Stimulated activated effector memory CD8-positive, alpha-beta T cell treated with anti-CD3 and anti-CD28 coated beads, Interleukin-12 subunit alpha, Interleukin-12 subunit beta, amount 100 ng/mL, for 72 hours (primary cell): ENCODE results near the gene TBC1D8.

ENCODE experiments used
- ATAC-seq: fragments of 150-1000 bp; cut with Tn5 transposase; 2 replicates; pipeline ENCODE4 v1.10.0; 2021
- DNase-seq, 2 donors: peaks; one replicate each; pipeline ENCODE4 v3.0.0; 2021 to 2022; ENCODE audit warnings: low spot score in 2 of 2
- H3K27ac Mint-ChIP-seq: one replicate; pipeline ENCODE4 v1.8.0; 2022; ENCODE audit warnings: mild to moderate bottlenecking, mixed read lengths
- H3K36me3 Mint-ChIP-seq: one replicate; pipeline ENCODE4 v1.8.0; 2022; ENCODE audit warnings: mild to moderate bottlenecking, mixed read lengths
- H3K4me1 Mint-ChIP-seq: one replicate; pipeline ENCODE4 v1.8.0; 2022; ENCODE audit warnings: mixed read lengths
- H3K4me3 Mint-ChIP-seq: one replicate; pipeline ENCODE4 v1.8.0; 2022; ENCODE audit warnings: mild to moderate bottlenecking, mixed read lengths
- H3K9me3 Mint-ChIP-seq: one replicate; pipeline ENCODE4 v1.8.0; 2022; ENCODE audit warnings: mixed read lengths

TBC1D8 gene

DNA sequence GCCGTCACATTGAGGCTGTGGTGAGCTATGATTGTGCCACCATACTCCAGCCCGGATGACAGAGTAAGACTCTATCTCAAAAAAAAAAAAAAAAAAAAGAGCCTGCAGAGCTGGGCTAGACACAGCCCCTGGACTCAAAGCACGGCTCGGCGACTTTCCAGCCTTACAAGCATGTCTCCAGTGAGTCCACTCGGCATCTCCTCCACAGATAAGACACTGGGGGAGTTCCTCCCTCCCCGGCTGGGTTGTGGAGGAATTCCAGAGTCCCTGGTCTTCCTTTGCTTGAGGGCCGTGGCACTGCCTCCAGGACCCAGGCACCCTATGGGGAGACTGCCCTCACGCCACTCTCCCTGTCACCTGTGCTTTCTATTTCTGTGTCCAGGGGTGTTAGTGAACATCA lies 180.0 kb downstream of the TBC1D8 start:
- H3K4me1 Mint-ChIP-seq, result no peaks in the 10 kb centered on the region
- no peak for ATAC-seq
- H3K4me3 Mint-ChIP-seq, result no peak overlapping the region
- H3K36me3 Mint-ChIP-seq, result no peaks in the 10 kb centered on the region
- H3K27ac Mint-ChIP-seq, result no peak overlapping the region
- DNase-seq, result no peak
- no peaks in the 10 kb centered on the region for H3K9me3 Mint-ChIP-seq

DNA sequence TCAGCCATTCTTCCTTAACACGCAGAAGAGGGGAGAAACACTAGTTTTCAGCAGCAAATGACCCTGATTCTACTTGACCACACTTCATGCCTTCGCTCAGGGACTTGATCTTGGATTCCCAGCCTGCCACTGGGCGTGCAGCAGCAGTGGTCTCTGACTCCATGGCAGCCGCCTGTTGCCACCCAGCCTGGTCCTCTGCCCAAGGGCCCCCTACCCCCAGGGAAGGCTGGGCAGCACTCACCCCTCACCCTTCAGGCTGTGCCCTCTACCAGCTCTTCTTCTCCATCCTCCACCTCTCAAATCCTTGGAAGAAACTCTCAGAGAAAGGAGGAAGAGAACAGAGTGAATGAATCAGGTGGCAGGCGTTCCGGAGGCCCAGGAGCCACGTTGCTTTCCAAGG lies 181.2 kb downstream of the TBC1D8 start:
- Mint-ChIP-seq H3K9me3 (no peaks in the 10 kb centered on the region), H3K4me3 (no peak overlapping the region), H3K36me3 (no peaks in the 10 kb centered on the region), H3K27ac (no peak overlapping the region), H3K4me1 (no peaks in the 10 kb centered on the region)
- DNase-seq, result no peak
- no peak for ATAC-seq

DNA sequence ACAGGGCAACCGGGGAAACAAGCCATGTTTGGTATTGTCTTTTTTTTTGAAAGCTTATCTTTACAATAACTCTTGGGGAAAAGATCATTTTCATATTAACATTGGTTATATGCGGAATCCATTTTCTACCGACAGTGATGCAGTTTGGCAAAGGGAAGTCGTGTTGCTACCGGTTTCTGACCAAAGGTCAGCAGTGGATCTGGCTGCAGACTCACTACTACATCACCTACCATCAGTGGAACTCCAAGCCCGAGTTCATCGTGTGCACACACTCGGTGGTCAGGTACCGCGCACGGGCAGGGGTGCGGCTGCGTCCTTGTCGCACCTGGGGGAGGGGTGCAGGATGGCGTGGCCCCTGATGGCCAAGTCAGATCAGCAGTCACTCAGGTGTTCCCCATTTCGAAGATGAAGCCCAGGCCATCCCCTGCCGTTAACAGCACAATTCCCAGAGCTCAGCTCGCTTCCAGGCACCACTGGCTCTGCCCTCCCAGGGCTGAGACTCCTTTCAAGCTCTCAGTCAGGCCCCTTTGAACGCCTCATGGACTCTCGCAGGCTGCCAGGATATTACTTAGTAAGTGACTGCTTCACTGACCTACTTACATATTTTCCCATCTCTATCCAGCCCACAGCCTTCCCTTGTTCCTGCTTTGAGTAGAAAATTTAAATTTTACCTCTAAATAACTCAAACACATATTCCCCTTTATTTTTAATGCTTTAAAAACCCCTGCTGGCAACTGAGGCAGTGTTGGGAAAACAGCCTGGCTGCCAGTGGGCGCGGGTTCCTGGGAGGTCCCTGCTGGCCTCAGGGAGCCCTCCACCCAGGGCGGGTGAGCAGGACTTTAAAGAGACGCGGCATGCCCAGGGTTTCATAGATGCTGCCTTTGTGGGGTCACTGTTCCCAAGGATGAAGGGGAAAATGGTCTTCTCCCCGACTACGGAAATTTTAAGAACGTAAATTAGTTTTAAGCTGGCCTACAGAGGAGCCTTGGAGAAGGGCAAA lies 182.7 kb downstream of the TBC1D8 start:
- Mint-ChIP-seq H3K9me3 (no peaks in the 10 kb centered on the region), H3K27ac (no peak overlapping the region), H3K4me3 (no peak overlapping the region), H3K36me3 (no peaks in the 10 kb centered on the region), H3K4me1 (no peaks in the 10 kb centered on the region)
- ATAC-seq (no peak), DNase-seq (no peak)

GRCh38 chr2:100967716-100968115 lies 183.5 kb downstream of the TBC1D8 start:
- no peak overlapping the region for H3K27ac Mint-ChIP-seq
- H3K4me3 Mint-ChIP-seq, result no peak overlapping the region
- H3K9me3 Mint-ChIP-seq, result no peaks in the 10 kb centered on the region
- H3K36me3 Mint-ChIP-seq, result no peaks in the 10 kb centered on the region
- no peaks in the 10 kb centered on the region for H3K4me1 Mint-ChIP-seq
- DNase-seq (no peak), ATAC-seq (no peak)

DNA sequence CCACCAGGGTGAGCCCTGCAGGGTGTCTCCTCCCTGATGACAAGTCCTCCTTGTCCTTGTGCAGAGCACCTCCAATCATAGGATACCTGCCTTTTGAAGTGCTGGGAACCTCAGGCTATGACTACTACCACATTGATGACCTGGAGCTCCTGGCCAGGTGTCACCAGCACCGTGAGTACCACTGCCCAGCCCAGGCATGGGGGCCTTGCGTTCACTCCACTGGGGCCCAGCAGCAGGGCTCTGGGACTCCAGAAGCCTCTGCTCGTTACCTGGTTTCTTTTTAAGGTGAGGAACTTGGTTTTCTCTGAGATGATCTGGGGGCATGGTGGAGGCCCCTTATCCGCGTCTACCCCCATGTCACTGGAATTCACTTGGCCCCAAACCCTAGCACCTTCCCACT lies 185.6 kb downstream of the TBC1D8 start:
- Mint-ChIP-seq H3K9me3 (no peaks in the 10 kb centered on the region), H3K36me3 (no peaks in the 10 kb centered on the region), H3K4me3 (no peak overlapping the region), H3K27ac (no peak overlapping the region), H3K4me1 (no peaks in the 10 kb centered on the region)
- ATAC-seq (no peak), DNase-seq (no peak)

GRCh38 chr2:100964681-100965169 lies 186.5 kb downstream of the TBC1D8 start:
- Mint-ChIP-seq H3K4me3 (no peak overlapping the region), H3K9me3 (no peaks in the 10 kb centered on the region), H3K27ac (no peak overlapping the region), H3K36me3 (no peaks in the 10 kb centered on the region), H3K4me1 (no peaks in the 10 kb centered on the region)
- ATAC-seq, result no peak
- no peak for DNase-seq

GRCh38 chr2:100964222-100964621 lies 187.0 kb downstream of the TBC1D8 start:
- Mint-ChIP-seq H3K27ac (no peak overlapping the region), H3K4me1 (no peaks in the 10 kb centered on the region), H3K9me3 (no peaks in the 10 kb centered on the region), H3K36me3 (no peaks in the 10 kb centered on the region), H3K4me3 (no peak overlapping the region)
- ATAC-seq, result no peak
- no peak for DNase-seq

- DNase-seq, result no peak
- no peaks in the 10 kb centered on the region for H3K4me1 Mint-ChIP-seq
- H3K9me3 Mint-ChIP-seq, result no peaks in the 10 kb centered on the region
- H3K36me3 Mint-ChIP-seq, result no peaks in the 10 kb centered on the region
- ATAC-seq, result no peak
- no peak overlapping the region for H3K4me3 Mint-ChIP-seq
- no peak overlapping the region for H3K27ac Mint-ChIP-seq
Observed at GRCh38 chr2:100963026-100963375, 188.2 kb downstream of the TBC1D8 start.

DNA sequence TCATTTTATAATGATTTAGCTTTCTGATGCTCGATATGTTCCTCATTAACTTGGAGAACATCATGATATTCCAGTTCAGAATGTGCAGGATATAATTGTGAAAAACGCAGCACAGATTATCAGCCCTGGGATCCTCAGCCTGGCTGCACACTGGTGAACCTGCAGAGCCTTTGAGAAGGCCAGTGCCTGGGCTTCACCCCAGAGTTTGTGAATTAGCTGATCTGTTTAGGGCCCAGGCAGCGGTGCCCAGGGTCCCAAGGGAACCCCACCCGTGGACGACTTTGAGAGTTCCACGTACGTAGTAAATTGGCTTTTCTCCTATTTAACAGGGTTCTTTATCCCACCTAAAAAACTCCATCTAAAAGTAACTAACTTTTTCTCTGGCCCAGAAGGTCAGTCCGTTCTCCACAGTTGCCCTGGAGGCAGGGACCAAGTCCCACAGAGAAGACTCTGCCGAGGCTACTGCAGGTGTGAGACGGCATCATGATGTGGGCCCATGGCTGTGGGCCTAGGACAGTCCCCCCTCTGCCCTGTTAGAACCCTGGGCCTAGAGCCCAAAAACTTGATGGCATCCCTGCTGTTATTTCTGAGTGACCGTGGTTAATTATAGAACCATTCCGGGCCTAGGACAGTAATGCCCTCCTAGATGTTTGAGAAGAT lies 188.7 kb downstream of the TBC1D8 start:
- DNase-seq (no peak), ATAC-seq (no peak)
- no peaks in the 10 kb centered on the region for H3K9me3 Mint-ChIP-seq
- H3K27ac Mint-ChIP-seq, result no peak overlapping the region
- no peak overlapping the region for H3K4me3 Mint-ChIP-seq
- H3K4me1 Mint-ChIP-seq, result no peaks in the 10 kb centered on the region
- H3K36me3 Mint-ChIP-seq, result no peaks in the 10 kb centered on the region

DNA sequence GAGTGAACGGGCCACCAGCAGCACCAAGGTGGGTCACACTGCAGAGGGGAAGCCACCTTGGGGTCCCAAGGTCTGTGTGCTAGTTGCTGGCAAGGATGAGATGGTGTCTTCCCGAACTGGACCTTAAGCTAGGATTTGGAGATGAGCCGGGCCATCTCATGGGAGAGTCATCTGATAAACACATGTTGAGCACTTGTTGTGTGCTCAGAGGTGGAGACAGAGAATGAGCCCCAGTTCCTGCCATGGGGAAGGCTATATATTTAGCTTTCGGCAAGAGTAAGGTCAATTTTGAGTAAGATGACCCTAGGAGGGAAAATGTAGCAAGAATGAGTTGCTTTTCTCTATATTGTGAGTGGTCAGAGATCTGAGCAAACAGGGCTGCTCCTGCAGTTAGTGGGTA lies 190.5 kb downstream of the TBC1D8 start:
- DNase-seq, result no peak
- H3K27ac Mint-ChIP-seq, result no peak overlapping the region
- H3K4me3 Mint-ChIP-seq, result no peak overlapping the region
- no peaks in the 10 kb centered on the region for H3K9me3 Mint-ChIP-seq
- ATAC-seq, result no peak
- H3K36me3 Mint-ChIP-seq, result no peaks in the 10 kb centered on the region
- no peaks in the 10 kb centered on the region for H3K4me1 Mint-ChIP-seq

DNA sequence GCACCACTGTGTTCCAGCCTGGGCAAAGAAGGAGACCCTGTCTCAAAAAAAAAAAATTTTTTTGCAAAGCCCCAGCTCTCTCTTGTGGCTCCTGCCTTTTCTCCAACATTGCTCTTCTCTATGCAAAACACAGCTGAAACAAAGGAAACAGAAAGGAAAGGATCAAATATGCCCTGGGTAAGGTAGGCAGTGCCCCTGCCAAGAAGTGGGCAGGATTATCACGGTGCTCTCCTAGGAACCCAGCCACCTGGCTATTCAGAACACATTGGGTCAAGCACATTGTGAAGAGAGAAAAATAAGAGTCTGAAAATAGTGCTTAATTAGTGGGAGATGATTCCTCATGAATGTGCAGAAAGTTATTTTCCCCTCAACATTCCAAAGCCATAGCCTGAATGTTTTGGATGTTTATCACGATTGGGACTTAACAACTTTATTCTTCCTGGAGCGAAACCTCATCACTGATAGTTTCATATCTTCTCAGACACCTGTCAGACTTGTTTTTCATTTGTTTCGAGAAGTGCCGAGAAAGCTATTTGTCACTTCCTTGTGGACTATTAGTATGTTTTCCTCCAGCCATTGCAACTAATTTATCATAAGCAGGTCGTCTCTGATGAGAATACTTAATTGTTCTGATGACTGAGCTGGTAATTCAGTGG lies 191.8 kb downstream of the TBC1D8 start:
- H3K4me1 Mint-ChIP-seq, result no peaks in the 10 kb centered on the region
- no peaks in the 10 kb centered on the region for H3K9me3 Mint-ChIP-seq
- ATAC-seq, result no peak
- no peak overlapping the region for H3K4me3 Mint-ChIP-seq
- H3K36me3 Mint-ChIP-seq, result no peaks in the 10 kb centered on the region
- no peak overlapping the region for H3K27ac Mint-ChIP-seq
- DNase-seq, result no peak

GRCh38 chr2:100957996-100958653 lies 193.1 kb downstream of the TBC1D8 start:
- DNase-seq, result no peak
- no peak overlapping the region for H3K27ac Mint-ChIP-seq
- H3K4me3 Mint-ChIP-seq, result no peak overlapping the region
- no peaks in the 10 kb centered on the region for H3K4me1 Mint-ChIP-seq
- ATAC-seq, result no peak
- no peaks in the 10 kb centered on the region for H3K9me3 Mint-ChIP-seq
- no peaks in the 10 kb centered on the region for H3K36me3 Mint-ChIP-seq
